Stromal cell of bone marrow (primary cell): ENCODE results near the gene USP10.

ENCODE experiments used
- DNase-seq: peaks from one replicate; pipeline ENCODE4 v3.0.0-alpha.2; 2012; ENCODE audit warnings: low read depth

The USP10 gene

GRCh38 chr16:84823484-84823883 is 123.7 kb downstream of the USP10 start:
- DNase-seq, result peak; percentile 44

GRCh38 chr16:84823926-84824325 is 124.1 kb downstream of the USP10 start:
- DNase-seq, result no peak

- DNase-seq, result peak; percentile 39
Measured at GRCh38 chr16:84825896-84826557, 126.2 kb downstream of the USP10 start.

GRCh38 chr16:84826558-84826941 is 126.8 kb downstream of the USP10 start:
- DNase-seq, result no peak

GRCh38 chr16:84827131-84827574 is 127.4 kb downstream of the USP10 start:
- no peak for DNase-seq

- DNase-seq, result no peak
Measured at GRCh38 chr16:84827897-84828296, 128.1 kb downstream of the USP10 start.

GRCh38 chr16:84828322-84828721 is 128.5 kb downstream of the USP10 start:
- no peak for DNase-seq
